ENCODE measurements around the gene TDP1.

DNA sequence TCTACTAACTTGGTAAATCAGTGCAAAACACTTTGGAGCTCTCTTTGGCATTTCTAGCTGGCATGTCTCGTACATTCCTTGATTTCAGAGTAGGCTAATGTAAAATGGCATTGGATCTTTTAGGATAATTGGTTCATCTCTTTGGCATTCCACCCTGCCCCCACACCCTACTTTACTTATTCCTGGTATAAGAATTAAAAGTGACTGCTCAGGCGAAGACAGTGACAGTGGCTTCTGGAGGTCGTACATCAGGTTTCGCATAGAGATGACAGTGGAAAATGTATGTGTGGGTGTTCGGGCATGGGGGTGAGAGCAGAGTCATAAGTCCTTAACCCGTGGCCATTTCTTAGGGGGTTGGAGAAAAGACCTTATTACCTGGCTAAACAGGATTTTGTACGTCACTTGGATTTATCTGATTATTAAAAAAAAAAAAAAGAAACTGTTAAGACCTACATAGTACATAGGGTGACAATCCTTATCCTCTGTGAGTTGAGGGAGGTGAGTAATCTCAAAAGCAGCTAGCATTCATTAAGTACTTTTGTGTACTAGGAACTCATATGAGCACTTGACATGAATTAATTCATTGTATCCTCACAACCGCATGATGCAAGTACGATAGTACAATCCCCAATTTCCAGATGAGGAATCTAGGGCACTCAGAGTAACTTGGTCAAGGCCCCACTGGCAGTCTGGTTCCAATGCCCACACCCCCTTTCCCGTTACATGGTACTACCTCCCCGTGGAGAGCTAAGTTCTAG is 83.7 kb downstream of the TDP1 start:
- TF ChIP-seq ISL1 (CRISPR knock-in tag; IDR thresholded peaks at IDR 0.05) (no peak), TOX (CRISPR knock-in tag; IDR thresholded peaks at IDR 0.05; ENCODE audit: borderline replicate concordance) (no peak), TCF4 (CRISPR knock-in tag; IDR thresholded peaks at IDR 0.05; ENCODE audit: borderline replicate concordance) (no peak)
- TF ChIP-seq, protein P1, sequence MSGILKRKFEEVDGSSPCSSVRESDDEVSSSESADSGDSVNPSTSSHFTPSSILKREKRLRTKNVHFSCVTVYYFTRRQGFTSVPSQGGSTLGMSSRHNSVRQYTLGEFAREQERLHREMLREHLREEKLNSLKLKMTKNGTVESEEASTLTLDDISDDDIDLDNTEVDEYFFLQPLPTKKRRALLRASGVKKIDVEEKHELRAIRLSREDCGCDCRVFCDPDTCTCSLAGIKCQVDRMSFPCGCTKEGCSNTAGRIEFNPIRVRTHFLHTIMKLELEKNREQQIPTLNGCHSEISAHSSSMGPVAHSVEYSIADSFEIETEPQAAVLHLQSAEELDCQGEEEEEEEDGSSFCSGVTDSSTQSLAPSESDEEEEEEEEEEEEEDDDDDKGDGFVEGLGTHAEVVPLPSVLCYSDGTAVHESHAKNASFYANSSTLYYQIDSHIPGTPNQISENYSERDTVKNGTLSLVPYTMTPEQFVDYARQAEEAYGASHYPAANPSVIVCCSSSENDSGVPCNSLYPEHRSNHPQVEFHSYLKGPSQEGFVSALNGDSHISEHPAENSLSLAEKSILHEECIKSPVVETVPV (CRISPR knock-in tag; IDR thresholded peaks at IDR 0.05): no peak
- TF ChIP-seq, protein P2, sequence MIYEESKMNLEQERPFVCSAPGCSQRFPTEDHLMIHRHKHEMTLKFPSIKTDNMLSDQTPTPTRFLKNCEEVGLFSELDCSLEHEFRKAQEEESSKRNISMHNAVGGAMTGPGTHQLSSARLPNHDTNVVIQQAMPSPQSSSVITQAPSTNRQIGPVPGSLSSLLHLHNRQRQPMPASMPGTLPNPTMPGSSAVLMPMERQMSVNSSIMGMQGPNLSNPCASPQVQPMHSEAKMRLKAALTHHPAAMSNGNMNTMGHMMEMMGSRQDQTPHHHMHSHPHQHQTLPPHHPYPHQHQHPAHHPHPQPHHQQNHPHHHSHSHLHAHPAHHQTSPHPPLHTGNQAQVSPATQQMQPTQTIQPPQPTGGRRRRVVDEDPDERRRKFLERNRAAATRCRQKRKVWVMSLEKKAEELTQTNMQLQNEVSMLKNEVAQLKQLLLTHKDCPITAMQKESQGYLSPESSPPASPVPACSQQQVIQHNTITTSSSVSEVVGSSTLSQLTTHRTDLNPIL (CRISPR knock-in tag; IDR thresholded peaks at IDR 0.05; ENCODE audit: low read depth): no peak
